NCI-H1092 (cell line): Measurements from ENCODE around the gene IL32.
A peak's percentile ranks its signal among the peaks of the same experiment; 100 is the strongest.

Source experiments
- DNase-seq: peaks from one replicate; lab custom pipeline; 2025; lab: John Stamatoyannopoulos, UW

IL32 gene

DNA sequence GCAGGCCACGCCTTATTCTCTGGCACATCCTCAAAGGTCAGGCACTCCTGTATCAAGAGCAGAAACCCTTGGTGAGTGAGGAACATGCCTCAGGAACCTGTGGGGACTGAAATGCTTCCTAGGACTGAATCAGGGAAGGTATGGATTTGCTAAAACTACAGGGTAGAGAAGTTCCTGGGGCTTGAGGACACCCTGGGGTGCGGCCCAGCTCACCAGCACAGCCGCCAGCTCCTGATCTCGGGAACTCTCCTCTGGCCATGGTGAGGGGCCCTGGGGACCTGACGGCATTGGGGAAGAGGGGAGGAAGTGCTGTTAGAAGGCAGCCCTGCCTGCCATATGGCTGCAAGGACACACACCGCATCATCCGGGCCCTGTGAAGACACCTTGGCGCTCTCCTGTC lies 26.1 kb downstream of the IL32 start:
- no peak for DNase-seq

DNA sequence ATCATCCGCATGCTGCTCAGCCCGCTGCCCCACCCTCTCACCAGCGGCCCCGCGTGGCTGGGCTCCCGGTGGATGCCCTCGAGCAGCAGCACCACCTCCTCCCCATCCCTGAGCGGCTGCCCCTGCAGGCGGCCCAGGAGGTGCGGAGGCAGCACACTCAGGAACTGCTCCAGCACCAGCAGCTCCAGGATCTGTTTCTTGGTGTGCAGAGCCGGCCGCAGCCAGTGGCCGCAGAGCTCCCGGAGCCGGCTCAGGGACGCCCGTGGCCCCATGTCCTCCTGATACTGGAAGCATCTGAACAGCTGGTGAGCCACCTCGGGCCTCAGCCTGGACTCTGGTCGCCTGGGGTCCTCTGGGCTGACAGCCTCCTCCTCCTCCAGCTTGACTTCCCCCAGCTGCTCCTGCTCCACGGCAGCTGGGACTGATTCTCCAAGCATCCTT lies 27.1 kb downstream of the IL32 start:
- no peak for DNase-seq

DNA sequence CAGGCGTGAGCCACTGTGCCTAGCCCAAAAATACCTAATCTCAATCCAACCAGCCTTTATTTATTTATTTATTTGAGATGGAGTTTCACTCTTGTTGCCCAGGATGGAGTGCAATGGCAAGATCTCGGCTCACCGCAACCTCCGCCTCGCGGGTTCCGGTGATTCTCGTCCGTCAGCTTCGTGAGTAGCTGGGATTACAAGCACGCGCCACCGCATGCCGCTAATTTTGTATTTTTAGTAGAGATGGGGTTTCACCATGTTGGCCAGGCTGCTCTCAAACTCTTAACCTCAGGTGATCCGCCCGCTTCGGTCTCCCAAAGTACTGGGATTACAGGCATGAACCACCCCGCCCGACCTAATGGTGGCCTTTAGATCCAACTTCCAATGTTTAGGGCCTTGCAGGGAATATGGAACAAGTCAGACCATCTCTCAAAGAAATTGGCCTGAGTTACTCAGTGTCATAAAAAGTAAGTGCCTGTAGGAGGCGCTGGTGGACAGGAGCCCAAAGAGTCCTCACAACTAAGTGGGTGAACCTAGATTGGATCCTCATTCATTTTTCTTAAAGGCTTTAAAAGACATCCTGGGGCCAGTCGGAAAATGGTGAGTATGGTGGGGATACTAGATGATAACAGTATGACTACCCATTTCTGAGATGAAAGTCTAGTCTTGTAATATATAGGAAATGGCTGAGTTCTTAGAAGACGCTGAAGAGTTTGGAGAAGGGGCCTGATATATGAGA lies 29.0 kb downstream of the IL32 start:
- DNase-seq = no peak

DNA sequence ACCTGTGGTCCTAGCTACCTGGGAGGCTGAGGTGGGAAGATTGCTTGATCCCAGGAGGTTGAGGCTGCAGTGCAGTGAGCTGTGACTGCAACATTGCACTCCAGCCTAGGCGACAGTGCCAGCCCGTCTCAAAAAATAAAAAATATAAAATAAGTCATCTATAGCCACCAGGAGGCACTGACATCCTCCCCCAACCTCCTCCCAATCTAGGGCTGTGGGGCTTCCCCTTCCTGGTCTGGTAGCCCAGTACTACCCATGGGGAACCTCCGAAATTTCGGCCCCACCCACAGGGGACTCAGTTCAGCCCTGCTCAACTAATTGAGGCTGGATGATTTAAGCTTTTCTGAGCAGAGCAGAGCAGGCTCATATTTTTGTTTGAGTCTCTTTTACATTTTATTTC lies 30.4 kb downstream of the IL32 start:
- no peak for DNase-seq

DNA sequence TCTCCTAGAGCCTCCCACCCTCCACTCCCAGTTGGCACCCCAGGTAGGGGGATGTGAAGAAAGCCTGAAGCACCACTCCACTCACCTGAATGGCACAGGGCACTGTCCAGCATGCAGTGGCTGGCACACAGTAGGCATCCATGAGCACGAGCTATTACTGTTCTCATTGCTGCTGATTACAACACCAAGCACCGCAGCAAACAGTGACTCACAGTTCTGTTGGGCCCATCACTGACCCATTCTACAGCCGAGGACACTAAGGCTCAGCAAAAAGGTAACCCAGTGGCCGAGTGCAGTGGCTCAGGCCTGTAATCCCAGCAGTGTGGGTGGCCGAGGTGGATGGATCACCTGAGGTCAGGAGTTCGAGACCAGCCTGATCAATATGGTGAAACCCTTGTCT lies 30.9 kb downstream of the IL32 start:
- DNase-seq = no peak

DNA sequence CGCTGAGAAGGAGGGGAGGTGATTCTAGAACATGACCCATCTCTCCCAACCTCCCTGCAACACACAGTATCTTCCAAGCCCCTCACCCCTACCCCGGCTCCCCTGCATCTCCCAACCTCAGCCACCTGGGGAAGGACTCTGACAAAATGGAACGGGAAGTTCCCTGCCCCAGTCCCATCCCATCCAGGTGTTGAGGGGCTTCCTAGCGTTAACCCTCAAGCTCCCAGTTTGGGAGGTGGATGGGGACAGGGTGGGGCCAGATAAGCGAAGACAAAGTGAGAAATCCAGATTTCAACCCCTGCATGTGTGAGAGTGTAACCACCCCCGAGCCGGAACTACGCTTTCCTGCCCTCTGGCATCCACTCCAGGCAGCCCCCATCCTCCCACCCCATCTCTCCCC lies 31.8 kb downstream of the IL32 start:
- DNase-seq = no peak

DNA sequence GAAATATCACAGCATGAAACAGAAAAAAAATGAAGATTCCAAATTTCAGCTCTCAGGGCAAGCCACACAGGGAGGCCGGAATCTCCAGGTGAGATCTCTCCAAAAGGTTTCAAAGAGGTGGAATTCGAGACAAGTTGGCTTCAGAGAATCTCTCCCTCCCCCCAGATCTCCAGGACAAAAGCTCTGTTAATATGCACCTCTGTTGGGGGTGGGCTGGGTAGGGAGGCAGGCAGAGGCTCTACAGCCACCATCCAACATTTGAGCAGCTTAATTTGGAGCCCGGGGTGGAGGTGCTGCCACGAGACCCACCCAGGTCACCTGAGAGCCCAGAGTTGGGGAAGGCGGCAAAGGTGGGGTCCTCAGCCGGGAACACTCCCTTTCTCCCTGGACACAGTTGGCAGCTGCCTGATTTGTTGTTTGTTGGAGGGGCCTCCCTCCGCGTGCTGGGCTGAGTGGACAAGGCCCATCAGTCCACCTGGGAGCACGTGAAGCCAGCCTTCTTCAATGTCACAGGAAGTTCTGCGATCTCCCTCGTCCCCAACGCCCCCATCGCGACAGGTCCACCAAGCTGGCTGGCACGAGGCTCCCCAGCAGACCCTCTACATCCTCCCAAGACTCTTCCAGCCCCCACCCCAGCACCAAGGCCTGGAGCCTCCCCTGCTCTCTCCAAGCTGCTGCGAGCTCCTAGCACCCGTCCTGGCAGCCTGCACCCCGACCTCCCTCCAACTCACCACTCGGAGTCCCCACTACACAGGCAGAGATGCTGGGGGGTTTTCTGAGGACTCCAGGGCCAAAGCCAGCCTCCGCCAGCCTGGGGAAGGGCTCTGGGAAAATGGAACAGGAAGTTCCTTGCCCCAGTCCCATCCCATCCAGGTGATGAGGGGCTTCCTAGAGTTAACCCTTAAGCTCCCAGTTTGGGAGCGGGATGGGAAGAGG lies 33.3 kb downstream of the IL32 start, which contains the start of gene ZSCAN10:
ZSCAN10 (minus strand) TSS at position 836 of the 936 bp plus-strand sequence. CDS start 6,357 bp downstream, outside the sequence.
- no peak for DNase-seq

DNA sequence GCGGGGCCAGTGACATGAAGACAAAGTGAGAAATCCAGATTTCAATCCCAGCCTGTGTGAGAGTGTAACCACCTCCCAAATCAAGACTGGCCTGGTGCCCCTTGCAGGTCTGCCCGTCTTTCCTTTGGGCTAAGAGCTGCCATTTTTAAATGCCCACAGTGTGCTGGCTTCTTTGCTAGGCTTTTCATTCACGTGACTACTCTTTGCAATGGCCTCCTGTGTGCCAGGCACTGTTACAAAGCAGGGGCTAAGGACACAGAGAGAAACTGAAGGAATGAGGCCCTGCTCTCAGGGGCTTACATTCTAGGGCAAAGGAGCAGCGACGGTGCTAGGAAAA lies 33.9 kb downstream of the IL32 start:
- no peak for DNase-seq

DNA sequence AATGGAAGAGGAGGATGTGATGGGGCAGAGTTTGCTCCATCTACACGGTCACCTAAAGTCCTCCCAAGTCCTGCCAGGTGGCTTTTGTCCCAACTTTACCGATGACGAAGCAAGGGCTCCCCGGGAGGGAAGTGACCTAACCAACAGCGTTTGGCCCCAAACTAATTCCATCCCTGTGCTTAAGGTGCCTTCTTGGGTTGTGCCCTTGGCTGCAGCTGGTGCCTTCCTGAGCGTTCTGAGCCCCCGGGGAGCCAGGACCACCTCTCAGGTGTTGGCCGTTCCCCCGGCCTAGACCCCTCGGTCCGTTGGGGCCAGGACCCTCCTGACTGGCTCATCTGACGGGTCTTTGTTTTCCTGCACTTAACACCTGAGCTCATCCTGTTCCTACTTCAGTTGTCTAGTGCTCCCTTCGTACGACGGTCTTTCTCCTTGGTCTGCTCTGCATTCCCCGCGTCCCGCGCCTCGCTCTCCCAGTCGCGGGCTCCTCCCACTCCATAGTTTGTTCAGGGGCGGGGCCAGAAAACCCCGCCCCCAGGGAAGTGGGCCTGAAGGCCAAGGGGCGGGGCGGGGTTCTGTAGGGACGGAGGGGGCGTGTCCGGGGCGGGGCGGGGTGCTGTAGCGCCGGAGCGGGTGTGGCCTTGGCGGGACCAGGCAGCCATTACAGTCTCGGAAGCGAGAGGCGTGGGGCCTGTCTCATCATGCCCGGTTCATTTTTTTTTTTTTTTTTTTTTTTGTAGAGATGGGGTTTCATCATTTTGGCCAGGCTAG lies 34.5 kb downstream of the IL32 start:
- peak; percentile 74 for DNase-seq

DNA sequence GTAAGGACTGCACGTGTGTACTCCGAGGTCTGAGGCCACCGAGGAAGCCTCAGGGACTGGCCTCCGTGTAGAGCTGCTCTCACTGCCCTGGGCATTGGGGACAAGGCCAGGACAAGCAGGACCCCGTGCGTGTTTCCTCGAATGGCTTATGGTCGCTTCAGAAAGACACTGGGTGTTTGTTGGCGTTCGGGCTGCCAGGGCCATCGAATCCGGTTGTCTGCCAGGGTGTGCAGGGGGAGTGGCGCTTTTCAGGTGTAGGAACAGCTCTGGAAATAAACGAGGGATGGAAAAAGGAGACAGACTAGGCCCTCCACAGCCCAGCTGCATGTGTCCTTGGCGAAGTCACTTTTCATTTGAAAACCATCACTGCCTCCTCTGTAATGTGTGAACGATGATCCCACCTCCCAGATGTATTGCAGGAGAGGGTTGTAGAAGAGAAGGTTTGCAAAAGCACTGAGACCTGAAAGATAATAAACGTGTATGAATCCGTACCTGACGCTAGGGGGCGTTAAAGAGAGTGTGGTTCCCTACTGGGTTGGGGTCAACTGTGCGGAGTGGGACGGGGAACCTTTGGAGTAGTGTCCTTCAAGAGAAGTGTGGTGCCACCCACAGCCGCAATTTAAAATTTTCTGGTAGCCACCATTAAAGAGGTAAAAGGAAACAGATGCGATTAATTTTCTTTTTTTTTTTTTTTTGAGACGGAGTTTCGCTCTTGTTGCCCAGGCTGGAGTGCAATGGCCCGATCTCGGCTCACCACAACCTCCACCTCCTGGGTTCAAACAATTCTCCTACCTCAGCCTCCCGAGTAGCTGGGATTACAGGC lies 35.8 kb downstream of the IL32 start:
- DNase-seq = no peak

DNA sequence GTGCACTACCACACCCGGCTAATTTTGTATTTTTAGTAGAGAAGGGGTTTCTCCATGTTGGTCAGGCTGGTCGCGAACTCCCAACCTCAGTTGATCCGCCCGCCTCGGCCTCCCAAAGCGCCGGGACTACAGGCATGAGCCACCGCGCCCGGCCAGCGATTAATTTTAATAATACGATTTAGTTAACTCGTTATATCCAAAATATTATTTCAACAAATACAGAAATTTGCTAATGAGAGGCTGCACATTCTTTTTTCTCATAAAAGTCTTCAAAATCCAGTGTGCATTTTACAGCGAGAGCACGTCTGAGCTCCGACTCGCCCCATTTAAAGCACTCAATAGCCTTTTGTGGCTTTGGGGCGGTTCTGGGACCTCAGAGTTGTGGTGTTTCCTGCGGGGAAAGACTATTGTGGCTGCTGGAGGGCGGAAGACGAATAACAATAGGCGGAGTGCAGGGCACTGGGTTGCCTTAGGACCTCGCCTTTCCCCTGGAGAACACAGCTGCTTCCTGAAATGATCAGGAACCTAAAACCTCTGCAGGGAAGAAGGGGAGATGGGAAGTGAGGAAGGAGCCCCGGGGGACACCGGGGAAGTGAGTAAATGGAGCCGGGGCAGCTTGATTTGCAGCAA lies 36.5 kb downstream of the IL32 start:
- no peak for DNase-seq

DNA sequence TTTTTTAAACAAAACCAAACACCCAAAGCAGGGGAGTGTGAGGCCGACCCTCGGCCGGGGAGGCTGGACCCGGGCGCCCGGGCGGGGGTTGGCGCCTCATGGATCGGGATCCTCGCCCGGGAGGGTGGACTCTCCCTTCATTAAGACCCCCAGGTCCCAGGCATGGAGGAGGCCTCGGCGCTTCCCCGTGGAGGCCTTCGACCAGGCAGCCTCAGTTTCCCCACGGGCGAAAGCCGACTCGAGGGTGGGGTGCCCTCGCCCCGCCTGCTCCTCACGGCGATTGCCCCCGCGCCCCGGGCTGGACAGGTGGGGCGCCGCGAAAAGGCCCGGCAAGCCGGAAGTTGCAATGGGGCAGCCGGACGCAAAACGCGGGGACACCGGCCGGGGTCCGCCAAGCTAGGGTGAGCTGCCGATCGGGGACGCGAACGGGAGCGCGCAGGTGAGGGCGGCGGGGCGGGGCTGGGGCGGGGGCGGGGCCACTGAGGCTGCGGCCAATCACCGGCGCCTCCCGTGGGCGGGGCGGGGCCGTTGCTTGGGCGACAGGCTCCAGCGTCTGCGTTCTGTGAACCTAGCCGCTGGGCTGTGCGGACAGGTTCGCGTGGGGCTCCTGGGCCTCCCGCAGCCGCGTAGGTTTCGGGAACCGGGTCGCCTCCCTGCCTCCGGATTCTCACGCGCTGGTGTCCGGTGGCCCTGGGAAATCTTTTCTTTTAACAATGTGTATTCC lies 40.9 kb downstream of the IL32 start:
- DNase-seq = peak; percentile 92

DNA sequence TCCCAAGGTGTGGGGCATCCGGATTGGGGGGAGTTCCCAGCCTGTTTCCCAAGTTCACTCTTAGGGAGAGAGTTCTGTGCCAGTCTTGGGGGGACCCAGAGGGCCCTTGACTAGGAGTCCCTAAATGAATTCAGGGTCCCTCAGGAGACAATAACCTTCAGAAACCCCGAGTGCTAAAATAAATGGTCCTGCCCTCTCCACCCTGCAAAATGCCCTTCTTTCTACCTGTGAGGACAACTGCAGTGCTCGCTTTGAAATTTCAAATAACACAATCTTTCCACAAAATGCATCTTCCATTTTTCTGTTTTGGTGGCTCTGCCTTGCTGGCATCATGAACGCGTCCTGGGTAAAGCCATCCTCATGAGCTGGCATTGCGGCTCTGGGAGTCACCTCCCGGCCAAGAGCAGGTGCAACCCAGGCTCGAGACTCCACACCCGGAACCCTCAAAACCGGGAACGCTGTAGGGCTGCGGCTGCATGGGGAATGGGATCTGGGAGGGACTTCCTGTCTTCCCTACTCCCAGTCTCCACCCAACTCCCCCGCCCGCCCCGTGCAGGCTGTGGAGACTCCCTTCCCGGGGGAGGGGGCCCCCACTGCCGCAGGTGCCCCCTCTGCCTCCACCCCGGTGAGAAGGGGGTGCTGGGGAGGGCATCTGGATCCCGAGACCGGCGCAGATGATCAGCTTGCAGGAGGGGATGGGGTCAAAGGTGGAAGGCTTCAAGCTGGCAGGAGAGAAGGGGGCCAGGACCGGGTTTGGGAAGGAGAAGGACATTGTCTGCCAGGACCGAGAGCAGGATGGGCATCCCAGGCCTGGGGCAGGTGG lies 46.8 kb downstream of the IL32 start, which contains the start of gene ZNF205:
ZNF205 (plus strand) TSS at position 529 of the 823 bp plus-strand sequence. CDS start 845 bp downstream, outside the sequence.
- DNase-seq = peak; percentile 83

DNA sequence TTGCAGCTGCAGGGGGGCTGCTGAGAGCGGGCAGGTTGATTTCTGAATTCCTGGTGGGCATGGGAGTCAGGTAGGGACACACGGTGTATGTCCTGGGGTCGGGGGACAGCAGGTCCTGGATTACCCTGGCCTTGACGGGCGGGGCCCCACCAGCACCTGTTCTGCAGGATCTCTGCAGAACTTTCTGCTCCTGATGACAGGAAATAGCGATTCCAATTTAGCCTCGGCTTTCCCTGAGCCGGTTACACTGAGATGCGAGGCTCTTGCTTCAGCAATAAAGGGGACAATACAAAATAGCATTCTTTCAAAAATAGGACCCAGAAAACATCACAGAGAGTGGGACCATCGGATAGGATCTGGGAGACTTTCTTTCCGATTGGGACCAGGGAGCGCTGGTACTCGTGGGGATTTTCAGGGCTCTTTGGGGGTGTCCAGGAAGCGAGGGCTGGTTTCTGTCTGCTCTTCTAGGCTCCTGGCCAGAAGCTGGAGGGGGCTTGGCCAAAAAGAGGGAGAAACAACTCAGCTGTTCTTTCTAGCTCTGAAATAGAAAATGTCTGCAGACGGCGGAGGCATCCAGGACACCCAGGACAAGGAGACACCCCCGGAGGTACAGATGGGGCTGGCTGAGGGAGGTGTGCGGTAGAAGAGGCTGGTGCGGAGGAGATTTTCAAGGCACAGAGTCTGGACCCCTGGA lies 47.6 kb downstream of the IL32 start:
- no peak for DNase-seq

DNA sequence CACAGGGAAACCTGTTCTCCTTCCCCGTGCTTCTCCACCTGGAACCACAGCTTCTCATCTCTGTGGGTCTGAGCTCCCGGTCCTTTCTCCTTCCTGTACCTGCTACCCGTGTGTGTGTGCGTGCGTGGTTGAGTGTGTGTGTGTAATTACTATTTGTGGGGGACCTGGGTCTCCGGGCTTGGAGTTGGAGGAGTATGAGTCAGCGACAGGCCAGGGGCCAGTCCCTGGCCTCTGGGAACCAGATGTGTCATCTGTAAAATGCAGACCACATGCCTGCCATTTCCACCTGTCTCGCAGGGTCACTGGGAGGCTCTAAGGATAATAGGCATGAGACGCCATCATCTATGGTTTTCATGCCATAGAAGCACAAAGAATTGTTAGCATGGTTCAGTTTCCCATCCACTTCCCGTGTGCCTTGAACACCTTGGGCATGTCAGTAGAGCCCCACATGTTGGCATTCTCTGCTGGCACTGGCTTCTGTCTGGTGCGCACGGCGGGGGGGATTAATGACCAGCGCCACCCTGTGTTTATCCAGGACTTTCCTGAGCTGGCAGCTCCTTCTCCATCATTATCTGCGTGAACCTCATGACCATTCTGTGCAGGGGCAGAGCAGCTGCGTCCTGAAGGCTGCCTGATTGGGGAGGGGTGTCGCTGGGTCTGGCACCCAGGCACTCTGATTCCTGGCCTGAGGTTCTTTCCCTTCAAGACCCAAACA lies 48.5 kb downstream of the IL32 start:
- no peak for DNase-seq

DNA sequence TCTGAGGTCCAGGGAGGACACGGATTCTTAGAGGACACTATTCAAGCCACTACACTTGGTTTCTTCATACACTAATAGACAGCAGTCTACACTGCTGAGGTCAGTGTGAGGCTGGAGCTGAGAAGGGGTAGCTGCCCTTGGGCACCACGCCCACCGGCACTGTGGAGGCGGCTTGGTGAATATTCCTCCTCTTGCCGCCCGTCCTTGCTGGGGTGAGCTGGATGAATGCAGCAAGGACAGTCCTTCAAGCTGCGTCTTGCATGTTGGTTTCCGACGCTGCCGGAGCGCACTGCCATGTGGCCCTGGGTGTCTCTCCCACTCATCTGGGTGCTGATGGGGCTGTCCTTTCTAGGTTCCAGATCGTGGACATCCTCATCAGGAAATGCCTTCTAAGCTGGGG lies 49.6 kb downstream of the IL32 start:
- no peak for DNase-seq

DNA sequence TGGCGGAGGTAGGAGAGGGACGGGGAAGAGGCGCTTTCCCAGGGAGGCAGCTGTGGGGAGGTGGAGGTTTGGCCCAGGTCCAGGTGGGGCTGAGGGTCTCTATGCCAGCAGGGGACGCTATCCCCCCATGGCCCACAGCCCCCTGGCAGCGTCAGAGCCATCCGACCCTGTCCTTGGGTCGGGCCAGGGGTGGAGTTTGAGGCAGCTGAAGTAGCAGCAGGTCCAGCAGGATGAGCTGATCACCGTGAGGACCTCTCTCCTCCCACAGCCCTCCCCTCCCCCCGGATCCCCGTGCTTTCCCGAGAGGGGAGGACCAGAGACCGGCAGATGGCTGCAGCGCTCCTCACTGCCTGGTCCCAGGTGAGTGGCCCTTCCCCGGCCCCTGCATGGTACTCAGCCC lies 50.1 kb downstream of the IL32 start:
- no peak for DNase-seq

DNA sequence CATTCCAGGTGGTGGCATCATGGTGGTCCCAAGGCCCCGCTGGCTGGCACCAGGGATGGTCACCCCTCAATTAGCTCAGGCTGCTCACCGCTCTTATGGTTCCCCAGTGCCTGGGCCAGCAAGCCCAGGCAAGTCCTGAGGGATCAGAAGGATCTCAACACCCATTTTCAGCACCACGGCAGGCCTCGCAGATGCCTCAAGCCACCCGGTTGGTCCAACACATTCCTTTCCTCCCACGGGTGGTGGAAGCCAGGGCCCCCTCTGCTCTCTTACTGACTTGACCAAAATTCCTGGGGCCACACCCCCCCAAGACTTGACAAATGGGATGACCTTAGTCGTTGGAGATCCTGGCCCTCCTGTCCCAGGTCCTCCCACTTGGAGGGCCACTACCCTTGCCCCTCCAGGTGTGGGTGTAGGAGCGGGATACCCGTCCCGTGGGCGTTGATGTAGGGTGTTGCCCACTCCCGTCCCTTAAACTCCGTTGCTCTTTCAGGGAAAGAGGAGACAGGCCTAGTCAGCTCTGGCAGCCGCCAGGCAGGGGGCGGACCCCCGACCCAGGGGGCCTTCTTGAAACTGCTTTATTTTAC lies 52.9 kb downstream of the IL32 start:
- no peak for DNase-seq
